Umbilical cord (tissue), 2 donors: ENCODE measurements around the gene ZNF598. TPM values are rescaled to one million over a fixed set of nuclear protein-coding genes. Genes with fewer than 3 reads are reported as not detected.

Experiments used
- DNase-seq: peaks from one replicate; pipeline ENCODE4 v3.0.0-alpha.2; 2015; ENCODE audit warnings: low spot score
- total RNA-seq: library from RNA; depleted of rRNA; stranded (reverse); fragments of >200 nt; gene quantifications from one replicate; pipeline ENCODE4 v1.2.3, GENCODE V29; 2014; ENCODE audit warnings: low replicate concordance; ENCODE audit not compliant: insufficient read depth

Gene ZNF598
- total RNA-seq, 1 donor from 2014 or later = 4.8 TPM

GRCh38 chr16:1991948-1992703 is 17.5 kb downstream of the ZNF598 start:
- peak; percentile 84 for DNase-seq

DNA sequence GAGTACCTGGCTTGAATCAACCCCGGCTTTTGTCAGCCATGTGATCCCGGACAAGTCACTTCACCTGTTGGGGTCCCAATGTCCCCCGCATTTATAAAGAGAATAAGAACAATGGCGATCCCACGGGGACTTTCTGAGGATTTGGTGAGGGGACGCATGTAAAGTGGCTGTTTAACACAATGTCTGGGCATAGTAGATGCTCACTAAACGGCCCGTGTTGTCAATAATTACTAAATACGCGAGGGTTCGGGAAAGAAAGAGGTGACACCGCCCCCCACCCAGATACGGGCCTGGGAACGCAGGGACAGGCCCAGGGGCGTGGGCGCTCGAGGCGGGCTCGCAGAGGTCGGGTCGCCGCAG is 18.1 kb downstream of the ZNF598 start:
- no peak for DNase-seq

DNA sequence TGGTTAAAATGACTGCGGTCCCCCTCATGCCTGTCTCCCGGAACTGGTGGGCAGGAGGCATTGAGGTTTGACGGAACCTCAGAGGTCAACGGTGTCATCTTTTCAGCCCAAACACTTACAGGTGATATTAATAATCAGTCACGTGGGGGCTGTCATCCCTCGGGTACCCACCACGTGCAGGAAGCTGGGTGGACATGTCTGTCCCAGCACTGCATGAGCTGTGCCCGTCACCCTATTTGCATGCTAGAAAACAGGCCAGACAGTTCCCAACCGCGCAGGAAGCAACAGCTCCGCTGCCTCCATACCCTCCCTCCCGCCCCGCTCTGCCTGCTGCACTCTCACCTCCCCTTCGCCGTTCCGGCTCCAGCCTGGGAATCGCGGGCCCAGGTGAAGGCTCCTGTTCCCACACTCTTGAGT is 18.5 kb downstream of the ZNF598 start:
- DNase-seq = no peak

DNA sequence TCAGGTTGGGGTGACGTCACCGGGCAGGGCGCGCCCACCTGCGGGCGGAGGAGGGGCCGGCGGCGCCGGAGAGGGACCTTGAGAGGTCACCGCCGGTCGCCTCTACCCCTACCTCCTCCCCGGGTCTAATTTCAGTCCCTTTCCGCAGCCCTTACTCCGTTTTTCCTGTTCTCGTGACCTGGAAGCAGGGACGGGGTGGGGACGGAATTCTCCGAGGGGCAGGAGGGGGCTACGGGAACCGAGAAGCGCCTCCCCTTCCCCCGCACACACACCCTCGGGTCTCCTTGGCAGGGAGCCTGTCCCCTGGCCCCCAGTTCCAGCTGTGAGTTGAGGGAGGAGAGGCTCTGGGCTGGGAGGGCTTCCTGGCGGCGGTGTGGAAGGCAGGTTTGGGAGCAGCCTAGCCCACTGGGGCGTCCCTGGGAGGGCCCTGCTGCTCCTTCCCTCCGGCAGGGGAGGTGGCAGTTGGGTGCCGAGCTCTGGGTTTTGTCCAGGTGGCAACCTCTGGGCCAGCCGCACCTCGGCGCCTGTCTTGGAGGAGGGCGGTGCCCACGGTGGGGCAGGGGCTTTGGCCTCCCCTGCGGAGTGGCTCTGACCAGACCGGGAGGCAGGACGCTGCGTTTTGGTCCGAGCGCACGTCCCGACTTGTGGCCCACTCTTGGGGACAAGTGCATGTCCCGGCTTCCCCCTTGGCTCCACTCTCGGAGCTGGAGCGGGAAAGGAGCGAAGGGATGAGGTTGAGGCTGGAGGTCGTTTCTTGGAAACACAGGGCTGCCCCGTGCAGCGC is 19.1 kb downstream of the ZNF598 start:
- no peak for DNase-seq

GRCh38 chr16:1990101-1990350 is 19.6 kb downstream of the ZNF598 start:
- no peak for DNase-seq

DNA sequence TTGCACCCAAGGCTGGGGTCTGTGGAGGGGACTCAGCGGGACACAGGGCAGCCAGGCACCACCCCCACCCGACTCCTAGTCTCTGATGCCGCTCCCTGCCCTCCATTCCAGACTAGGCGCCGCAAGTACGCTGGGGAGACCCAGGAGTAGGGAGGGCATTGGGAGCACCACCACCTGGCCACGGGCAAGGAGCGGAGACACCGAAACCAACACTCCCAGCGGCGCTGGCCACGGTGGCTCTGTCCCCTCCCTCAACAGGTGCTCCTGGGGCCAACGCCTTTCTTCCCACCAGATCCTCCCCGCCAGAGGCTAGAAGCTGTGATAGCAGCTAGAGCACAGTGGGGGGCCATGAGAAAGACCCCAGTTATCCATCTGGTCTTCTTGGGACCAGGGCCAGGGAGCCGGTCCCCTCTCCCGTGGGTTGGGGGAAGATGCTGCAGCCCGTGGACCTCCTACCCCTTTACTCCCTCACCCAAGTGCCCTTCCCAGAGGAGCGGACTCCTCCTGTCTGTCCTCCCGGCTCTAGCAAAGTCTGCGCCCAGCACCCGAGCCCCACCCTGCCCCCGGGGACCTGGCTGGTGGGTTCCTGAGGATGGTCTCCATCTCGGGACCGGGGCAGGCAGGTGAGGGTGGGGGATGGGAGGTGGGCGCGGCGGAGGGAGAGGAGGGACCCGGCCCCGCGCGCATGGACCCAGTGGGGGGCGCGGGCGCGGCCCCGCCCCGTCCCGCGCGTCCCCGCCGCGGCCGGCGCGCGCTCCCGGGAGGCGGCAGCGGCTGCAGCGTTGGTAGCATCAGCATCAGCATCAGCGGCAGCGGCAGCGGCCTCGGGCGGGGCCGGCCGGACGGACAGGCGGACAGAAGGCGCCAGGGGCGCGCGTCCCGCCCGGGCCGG is 20.2 kb downstream of the ZNF598 start, which contains the start of gene SYNGR3:
TSS of gene SYNGR3 (plus strand) at position 762 of the 892 bp plus-strand sequence. CDS start 133 bp downstream, outside the sequence.
- no peak for DNase-seq

DNA sequence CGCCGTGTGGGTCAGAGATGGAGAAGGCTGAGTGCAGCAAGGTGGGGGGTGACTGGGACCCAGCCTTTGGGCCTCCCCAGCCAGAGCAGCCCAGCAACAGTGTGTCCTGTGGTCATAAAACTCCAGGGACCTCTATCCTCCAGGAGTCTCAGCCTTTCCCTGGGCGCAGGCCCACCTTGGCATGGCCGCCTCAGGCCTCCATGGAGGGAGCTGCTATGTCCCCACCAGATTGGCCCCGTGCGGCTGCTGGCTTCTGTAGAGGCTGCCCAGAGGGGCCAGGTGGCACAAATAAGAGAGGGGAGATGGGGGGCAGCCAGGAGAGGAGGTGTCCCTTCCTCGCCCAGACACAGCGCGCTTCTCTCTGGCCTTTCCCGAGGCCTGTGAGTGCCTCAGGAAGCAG is 22.4 kb downstream of the ZNF598 start:
- DNase-seq = no peak

- no peak for DNase-seq
Measured at GRCh38 chr16:1985466-1986150, 24.0 kb downstream of the ZNF598 start.

DNA sequence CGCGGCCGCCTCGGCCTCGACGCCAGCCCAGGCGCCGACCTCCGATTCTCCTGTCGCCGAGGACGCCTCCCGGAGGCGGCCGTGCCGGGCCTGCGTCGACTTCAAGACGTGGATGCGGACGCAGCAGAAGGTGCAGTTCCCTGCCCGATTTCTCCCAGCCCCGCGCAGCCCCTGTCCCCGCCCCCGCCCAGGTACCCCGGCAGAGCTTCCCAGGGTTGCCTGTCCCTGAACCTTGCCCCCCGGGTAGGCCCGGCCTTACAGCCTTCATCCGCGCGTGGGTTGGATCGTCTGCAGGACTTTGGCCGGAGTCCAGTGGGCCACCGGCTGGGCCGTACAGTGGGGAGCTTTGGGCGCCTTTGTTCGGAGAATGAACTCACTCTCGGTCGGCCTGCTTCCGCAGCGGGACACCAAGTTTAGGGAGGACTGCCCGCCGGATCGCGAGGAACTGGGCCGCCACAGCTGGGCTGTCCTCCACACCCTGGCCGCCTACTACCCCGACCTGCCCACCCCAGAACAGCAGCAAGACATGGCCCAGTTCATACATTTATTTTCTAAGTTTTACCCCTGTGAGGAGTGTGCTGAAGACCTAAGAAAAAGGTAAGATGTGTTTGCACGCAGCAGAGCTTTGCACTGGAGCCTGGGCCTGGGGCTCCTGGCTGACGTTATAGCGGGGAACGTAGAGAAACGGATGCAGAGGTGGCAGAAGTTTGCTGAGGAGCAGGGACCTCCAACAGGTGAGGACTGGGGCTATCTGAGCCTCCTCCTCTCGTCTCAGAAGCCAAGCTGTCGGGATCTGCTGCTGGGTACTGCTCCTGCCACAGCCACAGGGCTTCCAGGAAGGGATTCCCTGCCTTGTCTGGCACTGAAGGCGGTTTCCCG is 25.0 kb downstream of the ZNF598 start:
- DNase-seq = no peak

GRCh38 chr16:1983544-1984346 is 25.9 kb downstream of the ZNF598 start, which contains the start of gene GFER:
Gene GFER (plus strand): TSS chr16:1984193. CDS start chr16:1984219, 26 bp downstream.
- DNase-seq = peak; percentile 94

DNA sequence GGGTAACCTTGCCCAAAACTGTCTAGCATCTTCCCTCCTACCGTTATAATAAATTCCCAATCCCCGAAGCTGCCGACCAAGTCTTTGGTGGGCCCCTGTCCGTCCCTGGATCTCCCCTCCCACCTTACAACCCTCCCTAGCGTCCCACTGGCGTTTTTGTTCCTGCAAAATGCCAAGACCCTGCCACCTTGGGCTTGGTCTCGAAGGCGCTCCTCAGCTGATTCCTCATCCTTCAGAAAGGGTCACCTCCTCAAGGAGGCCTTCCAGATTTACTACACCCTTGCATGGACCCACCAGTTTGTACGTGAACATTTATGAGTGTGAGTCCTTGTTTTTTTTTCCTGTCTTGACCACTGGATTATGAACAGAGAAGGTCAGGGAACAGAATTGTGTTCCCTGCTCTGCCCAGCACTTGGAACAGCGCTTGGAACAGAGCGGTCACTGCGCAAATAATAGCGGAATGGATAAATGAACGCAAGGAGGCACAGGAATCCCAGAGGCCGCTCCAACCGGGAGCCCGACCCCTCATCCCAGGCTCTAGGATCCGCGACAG is 26.6 kb downstream of the ZNF598 start:
- DNase-seq = no peak

- no peak for DNase-seq
Measured at GRCh38 chr16:1982013-1982433, 27.6 kb downstream of the ZNF598 start.

DNA sequence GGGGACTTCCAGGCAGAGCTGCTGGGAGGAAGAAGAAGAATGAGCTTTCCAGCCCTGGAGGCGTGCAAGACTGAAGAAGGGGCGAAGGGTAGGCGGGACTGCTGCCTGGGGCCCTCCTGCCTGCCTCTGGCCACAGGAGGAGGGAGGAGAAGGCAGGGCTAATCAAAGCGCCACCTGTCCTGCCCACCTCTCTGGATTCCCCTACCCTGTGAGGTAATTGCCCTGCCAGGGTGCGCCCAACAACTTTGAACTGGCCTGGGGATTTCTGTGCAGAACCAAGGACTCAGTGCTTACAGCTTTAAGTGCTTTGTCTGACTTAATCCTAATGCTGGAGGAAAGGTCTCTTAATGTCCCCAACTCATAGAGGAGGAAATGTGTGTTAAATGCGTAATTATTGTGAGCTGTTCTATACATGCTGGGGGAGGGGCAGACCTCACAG is 28.2 kb downstream of the ZNF598 start, which contains the start of gene NOXO1:
TSS of gene NOXO1 (minus strand) at position 72 of the 439 bp plus-strand sequence. CDS start 290 bp downstream, outside the sequence.
- DNase-seq = no peak

- DNase-seq = no peak
Measured at GRCh38 chr16:1980770-1981087, 28.9 kb downstream of the ZNF598 start.

GRCh38 chr16:1980030-1980769 is 29.4 kb downstream of the ZNF598 start:
- DNase-seq = no peak

- DNase-seq = no peak
Measured at GRCh38 chr16:1979271-1980029, 30.2 kb downstream of the ZNF598 start.

DNA sequence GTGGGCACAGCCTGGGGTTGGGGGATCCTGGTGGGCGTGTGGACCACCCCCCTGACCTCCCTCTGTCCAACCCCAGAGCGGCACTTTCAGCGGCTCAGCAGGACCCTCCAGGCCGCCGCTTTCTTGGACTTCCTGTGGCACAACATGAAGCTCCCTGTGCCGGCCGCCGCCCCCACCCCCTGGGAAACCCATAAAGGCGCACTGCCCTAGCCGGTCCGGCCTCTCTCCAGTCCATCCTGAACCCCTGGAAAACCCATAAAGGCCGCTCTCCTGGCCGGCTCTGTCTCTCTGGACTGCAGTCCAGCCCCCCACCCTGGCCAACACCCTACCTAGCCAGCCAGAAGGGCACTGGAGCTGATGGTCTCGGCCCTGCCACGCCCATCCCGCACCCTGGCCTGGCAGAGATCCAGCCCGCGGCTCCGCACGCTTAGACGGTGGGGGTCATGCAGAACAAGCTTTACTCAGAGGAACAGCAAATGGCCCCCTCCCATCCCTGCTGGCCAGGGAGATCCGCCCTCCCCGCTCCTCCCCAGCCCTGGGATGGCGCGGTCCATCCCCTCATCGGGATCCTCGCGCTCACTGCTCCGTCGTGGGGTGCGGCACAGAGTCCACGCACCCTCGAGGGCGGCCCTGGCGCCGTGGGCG is 31.0 kb downstream of the ZNF598 start:
- no peak for DNase-seq
